GM08714 (cell line): ENCODE results near the gene TRRAP.

Experiments
- H3K4me3 ChIP-seq: fragments of 200-500 bp; sonication (Bioruptor generic); 2 replicates; pipeline ENCODE4 v1.5.1; 2014; ENCODE audit warnings: mild to moderate bottlenecking, low read length, inconsistent platforms
- ZNF274 ChIP-seq: IDR thresholded peaks from 2 replicates; pipeline ENCODE4 v1.6.1; 2012; ENCODE audit warnings: mild to moderate bottlenecking, low read depth, low read length

Gene TRRAP

DNA sequence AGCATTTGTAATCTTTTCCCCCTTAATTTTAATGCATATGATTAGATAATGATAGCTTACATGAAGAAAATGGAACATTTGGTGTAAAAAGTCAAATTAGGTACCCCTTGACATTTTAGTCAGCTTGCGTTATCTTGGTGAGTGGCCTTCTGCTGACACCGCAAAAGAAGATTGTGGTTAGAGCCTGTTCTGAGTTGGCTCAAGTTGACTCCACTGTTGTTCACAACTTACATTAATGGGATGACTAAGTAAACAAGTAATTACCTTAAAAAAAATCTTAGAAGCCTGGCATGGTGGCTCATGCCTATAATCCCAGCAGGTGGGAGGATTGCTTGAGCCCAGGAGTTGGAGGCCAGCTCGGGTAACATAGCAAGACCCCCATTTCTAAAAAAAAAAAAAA is 24.2 kb downstream of the TRRAP start:
- H3K4me3 ChIP-seq: no peak overlapping the region
- TF ChIP-seq ZNF274: no peak

DNA sequence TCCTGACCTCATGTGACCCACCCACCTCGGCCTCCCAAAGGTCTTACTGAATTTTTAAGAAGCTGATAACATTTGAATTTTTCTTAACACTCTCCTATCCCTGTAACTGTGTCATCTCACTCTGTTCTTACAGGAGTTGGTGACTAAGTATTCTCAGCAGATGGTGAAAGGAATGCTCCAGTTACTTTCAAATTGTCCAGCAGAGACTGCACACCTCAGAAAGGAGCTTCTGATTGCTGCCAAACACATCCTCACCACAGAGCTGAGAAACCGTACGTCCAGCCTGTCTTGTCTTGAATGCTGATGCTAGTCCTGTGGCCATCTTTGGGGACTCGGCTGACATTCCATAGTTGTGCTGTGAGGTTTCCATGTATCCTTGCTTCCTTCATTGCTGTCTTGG is 24.9 kb downstream of the TRRAP start:
- no peak for TF ChIP-seq ZNF274
- no peak overlapping the region for H3K4me3 ChIP-seq

DNA sequence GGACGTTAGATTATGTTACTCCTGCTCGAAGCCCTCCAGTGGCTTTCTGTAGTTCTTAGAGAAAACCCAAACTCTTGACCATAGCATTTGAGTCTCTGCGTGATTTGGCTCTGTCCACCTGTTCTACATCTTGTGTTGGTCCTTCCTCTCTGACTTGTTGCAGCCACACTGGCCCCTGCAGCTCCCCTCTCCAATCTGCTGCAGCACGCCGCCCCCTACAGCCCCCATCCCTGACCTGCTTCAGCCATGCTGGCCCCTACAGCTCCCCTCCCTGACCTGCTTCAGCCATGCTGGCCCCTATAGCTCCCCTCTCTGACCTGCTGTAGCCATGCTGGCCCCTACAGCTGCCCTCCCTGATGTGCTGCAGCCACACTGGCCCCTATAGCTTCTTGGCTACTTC is 29.2 kb downstream of the TRRAP start:
- H3K4me3 ChIP-seq: no peak overlapping the region
- no peak for TF ChIP-seq ZNF274

DNA sequence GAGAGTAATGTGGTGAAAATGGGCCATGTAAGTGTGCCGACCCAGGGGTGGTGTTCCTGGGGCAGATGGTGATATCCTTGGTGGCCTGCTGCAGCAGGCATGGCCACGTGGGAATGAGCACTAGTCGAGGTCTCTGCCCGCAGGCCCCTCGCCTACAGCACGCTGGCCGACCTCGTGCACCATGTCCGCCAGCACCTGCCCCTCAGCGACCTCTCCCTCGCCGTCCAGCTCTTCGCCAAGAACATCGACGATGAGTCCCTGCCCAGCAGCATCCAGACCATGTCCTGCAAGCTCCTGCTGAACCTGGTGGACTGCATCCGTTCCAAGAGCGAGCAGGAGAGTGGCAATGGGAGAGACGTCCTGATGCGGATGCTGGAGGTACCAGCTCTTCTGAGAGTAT is 30.3 kb downstream of the TRRAP start:
- H3K4me3 ChIP-seq: no peak overlapping the region
- no peak for TF ChIP-seq ZNF274

DNA sequence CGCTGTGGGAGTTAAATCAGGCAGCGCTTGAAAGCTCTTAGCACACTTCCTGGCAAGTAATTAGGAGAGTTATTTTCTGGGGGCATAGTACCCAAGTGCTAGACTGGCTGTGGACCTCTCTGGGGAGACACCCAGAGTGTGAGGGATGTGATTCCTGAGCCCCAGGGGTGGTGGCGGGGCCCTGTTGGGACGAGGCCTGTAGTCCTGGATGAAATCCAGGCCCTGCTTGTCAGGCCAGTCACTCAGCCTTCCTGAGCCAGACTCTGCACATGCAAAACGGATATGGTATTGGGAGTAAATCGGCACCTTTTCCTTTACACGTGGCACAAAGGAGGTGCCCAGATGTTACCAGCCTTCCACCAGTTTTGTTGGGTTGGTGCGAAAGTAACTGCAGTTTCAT is 31.2 kb downstream of the TRRAP start:
- no peak for TF ChIP-seq ZNF274
- H3K4me3 ChIP-seq: no peak overlapping the region

DNA sequence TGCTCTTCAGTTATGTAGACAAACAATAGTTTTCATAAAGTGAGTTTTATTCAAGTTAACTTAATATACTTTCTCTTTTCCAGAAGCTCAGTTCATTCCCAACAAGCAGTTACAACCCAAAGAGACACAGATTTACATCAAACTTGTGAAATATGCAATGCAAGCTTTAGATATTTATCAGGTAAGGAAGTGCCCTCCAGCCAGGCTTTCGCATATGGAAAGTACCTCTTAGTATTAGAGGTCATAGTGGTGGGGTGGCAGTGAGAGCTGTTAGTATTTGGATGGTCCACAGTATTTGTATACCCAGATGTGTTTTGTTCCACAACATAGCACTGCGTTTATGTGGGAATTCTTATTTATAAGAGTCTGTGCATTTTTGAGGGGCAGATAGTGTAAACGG is 32.1 kb downstream of the TRRAP start:
- no peak overlapping the region for H3K4me3 ChIP-seq
- TF ChIP-seq ZNF274: no peak

DNA sequence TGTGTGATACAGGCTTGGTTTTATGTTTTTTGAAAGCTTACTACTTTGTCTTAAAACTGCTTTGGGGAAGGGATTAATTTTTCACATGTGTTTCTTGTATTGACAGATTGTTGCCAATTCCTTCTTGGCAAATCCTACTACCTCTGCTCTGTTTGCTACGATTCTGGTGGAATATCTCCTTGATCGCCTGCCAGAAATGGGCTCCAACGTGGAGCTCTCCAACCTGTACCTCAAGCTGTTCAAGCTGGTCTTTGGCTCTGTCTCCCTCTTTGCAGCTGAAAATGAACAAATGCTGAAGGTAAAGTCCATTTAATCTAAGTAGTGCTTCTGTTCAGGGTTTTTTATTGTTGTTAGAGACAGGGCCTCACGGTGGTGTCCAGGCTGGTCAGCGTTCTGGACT is 33.6 kb downstream of the TRRAP start:
- no peak overlapping the region for H3K4me3 ChIP-seq
- no peak for TF ChIP-seq ZNF274

DNA sequence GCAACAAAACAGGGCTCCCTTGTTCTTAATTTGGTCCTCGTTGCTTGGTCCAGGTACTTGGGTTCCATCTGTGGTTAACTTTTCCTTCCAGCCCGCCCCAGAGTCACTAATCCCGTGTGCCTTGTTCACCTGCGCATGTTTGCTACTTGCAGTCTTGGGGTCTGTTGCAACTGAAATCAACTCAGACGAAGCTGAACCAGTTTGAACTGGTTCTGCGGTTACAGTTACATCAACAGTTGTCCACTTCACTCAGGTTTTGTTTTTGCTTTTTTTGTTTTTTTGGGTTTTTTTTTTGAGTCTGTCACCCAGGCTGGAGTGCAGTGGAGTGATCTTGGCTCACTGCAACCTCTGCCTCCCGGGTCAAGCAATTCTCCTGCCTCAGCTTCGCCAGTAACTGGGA is 34.7 kb downstream of the TRRAP start:
- no peak overlapping the region for H3K4me3 ChIP-seq
- no peak for TF ChIP-seq ZNF274

DNA sequence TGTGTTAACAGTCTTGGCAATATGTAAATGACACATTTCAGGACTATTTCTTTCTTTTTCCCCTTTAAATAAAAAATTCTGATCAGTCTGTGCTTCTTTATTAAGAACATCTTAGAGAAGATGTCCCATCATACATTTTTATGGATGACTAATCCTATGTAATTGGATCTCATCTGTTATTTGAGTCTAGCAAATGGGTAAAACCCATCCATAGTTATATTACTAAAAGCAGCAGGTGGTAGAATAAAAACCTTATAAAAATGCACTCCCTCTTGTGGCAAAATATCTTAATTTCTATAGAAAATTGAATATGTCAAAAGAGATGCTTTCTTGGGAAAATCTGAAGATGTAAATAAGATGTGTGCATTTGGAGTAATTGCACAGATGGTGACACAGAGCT is 35.3 kb downstream of the TRRAP start:
- TF ChIP-seq ZNF274: no peak
- no peak overlapping the region for H3K4me3 ChIP-seq

DNA sequence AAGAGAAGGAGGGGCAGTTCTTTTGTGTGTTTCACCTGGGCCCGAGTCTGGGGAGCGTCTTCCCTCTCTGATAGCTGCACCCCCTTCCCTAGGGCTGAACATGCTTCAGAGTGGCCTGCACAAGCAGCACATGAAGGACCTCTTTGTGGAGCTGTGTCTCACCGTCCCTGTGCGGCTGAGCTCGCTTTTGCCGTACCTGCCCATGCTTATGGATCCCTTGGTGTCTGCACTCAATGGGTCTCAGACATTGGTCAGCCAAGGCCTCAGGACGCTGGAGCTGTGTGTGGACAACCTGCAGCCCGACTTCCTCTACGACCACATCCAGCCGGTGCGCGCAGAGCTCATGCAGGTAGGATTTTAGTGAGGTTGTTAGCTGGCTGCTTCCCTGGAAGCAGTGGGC is 39.0 kb downstream of the TRRAP start:
- H3K4me3 ChIP-seq: no peak overlapping the region
- no peak for TF ChIP-seq ZNF274

DNA sequence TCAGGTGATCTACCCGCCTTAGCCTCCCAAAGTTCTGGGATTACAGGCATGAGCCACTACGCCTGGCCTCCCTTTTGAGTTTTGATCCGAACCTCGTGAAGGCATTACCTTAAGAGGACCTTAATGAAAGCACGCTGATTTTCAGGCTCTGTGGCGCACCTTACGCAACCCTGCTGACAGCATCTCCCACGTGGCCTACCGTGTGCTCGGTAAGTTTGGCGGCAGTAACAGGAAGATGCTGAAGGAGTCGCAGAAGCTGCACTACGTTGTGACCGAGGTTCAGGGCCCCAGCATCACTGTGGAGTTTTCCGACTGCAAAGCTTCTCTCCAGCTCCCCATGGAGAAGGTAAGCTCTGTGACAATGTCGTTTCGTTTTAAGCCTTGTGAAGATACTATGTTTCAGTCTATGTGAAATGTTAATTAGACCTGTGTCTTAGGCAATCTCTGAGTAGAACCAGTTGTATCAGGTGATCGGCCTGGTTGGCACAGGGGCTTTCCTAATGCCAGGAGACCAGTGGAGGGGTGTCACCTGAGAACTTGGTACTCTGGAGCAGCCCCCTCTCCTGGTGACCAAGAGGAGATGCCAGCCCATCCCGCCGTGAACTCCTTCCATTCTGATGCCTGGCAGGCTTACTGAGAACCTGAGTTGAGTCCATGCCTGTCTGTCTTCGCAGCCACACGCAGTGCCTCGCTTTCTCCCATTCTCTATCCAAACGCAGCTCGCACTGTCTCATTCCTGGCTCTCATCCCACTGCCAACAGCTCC is 43.5 kb downstream of the TRRAP start:
- H3K4me3 ChIP-seq: no peak overlapping the region
- TF ChIP-seq ZNF274: no peak

DNA sequence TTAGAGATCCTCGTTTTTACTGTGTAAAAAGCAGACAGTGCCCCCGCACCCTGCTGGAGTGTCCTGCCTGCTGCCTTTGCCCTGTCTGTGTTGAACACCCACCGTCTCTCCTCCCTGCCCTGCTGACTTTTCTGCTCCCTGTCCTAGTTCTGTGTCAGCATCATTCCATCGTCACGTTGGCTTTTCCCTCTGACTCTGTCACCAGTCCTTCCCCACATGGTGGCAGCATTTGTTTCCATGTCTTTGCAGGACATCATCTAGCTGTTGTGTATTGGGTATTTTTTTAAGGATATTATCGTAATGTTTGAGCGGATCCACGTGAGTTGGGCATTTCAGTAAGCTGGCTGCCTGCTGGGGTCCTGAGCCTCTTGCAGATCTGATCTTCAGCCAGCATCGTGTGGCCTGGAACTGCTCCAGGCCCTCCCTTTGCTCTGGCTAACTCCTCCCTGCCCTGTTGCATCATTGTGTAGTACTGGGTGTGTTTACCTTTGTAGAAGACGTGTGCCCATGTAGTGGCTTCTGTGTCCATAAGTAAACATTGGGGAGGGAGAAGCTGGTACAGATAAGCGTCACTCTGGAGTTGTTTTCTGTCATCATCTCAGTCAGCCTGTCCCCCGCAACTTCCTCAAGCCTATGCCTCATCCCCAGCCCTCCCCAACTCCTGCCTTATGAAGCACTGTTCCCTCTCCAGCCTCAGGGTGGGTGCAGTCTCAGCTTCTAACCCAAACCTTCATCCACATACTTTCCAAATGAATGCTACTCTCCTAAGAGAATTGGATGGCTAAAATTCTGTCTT is 44.3 kb downstream of the TRRAP start:
- no peak overlapping the region for H3K4me3 ChIP-seq
- TF ChIP-seq ZNF274: no peak

DNA sequence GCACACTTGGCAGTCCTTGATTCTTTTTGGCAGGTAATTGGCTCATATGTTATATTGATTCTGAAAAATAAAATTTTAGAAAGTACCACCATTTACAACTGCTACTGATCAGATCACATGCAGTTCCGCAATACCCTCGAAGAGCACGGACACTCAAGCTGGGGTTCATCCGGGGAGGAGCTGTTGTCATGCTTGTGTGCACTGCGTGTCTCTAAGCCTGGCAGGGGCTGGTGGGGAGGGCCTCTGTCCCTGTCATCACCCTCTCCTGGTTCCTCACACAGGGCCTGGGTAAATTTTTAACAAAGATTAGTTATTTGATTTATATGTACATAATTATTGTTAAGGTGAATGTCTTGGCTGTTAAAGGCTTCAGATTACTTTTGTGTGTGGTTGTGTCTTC is 45.2 kb downstream of the TRRAP start:
- no peak for TF ChIP-seq ZNF274
- no peak overlapping the region for H3K4me3 ChIP-seq

DNA sequence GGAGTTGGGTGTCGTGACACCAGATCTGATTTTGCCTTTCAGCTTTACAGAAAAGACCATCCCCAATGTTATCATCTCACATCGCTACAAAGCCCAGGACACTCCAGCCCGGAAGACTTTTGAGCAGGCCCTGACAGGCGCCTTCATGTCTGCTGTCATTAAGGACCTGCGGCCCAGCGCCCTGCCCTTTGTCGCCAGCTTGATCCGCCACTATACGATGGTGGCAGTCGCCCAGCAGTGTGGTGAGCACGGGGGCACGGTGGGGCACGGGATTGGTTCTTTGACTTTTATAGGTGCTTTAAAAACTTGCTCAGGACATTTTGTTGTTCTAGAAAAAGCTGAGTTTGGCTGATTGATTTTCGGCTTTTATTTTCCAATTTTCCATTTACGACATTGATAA is 48.8 kb downstream of the TRRAP start:
- TF ChIP-seq ZNF274: no peak
- no peak overlapping the region for H3K4me3 ChIP-seq

DNA sequence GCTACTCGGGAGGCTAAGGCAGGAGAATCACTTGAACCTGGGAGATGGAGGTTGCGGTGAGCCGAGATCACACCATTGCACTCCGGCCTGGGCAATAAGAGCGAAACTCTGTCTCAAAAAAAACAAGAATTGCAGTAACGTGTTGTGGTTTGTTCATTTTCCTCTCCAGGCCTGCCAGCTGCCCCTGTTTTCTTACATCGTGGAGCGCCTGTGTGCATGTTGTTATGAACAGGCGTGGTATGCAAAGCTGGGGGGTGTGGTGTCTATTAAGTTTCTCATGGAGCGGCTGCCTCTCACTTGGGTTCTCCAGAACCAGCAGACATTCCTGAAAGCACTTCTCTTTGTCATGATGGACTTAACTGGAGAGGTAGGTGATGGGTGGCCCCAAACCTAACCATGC is 52.1 kb downstream of the TRRAP start:
- no peak for TF ChIP-seq ZNF274
- H3K4me3 ChIP-seq: no peak overlapping the region
